Measurements from ENCODE around the gene CEP83. TPM values are rescaled to one million over a fixed set of nuclear protein-coding genes. Genes with fewer than 3 reads are reported as not detected.
A peak's percentile ranks its signal among the peaks of the same experiment; 100 is the strongest.

CEP83 gene
- total and polyA plus RNA-seq, 2 experiments from 2014 or later = 29.8 to 33.7 TPM

- H3K4me2 ChIP-seq = no peak overlapping the region
- no peaks in the 10 kb centered on the region for H3K27me3 ChIP-seq (ENCODE audit: insufficient read depth)
- H3K79me2 ChIP-seq (replicated peaks; ENCODE audit: insufficient read depth) = no peaks in the 10 kb centered on the region
- no peak overlapping the region for H3K4me3 Mint-ChIP-seq
- DNase-seq (ENCODE audit: low spot score) = no peak
- no peak overlapping the region for H3K27ac Mint-ChIP-seq
- ATAC-seq = no peak
- no peak overlapping the region for H3K27ac ChIP-seq (ENCODE audit: low read depth)
- peaks cover 11% of the 10 kb centered on the region; the same call in 1 of the 2 replicates for H3K9me2 ChIP-seq (ENCODE audit: insufficient read depth)
- peaks cover 26% of the 10 kb centered on the region for H3K9me3 Mint-ChIP-seq
- no peak for TF ChIP-seq ZNF331 (CRISPR knock-in tag; IDR thresholded peaks at IDR 0.05; ENCODE audit: low read depth)
- no peak for TF ChIP-seq ZNF114 (CRISPR knock-in tag; IDR thresholded peaks at IDR 0.05)
- no peak for TF ChIP-seq EZH2 (IDR thresholded peaks at IDR 0.05; ENCODE audit: low read depth, unreplicated experiment)
- no peaks in the 10 kb centered on the region for H3K4me1 Mint-ChIP-seq
- no peak overlapping the region for H2AFZ ChIP-seq
- peaks cover 12% of the 10 kb centered on the region; the same call in 2 of the 3 replicates for H3K36me3 Mint-ChIP-seq (ENCODE audit: low read depth)
- no peaks in the 10 kb centered on the region for H3K27me3 Mint-ChIP-seq (ENCODE audit: insufficient read depth, low read depth, poor library complexity)
- H3K4me3 ChIP-seq = no peak overlapping the region
- H3K4me1 ChIP-seq (ENCODE audit: insufficient read depth) = no peaks in the 10 kb centered on the region
- H3K36me3 ChIP-seq (ENCODE audit: insufficient read depth) = no peaks in the 10 kb centered on the region
- no peaks in the 10 kb centered on the region for H3F3A ChIP-seq (replicated peaks; ENCODE audit: low read depth)
- H4K20me1 ChIP-seq (replicated peaks; ENCODE audit: insufficient read depth) = no peaks in the 10 kb centered on the region
These were observed 35.9 kb upstream of the CEP83 start for GRCh38 chr12:94495445-94496115.

GRCh38 chr12:94491489-94491888, 31.8 kb upstream of the CEP83 start:
- H3K4me1 ChIP-seq (ENCODE audit: insufficient read depth) = no peaks in the 10 kb centered on the region
- no peaks in the 10 kb centered on the region for H3F3A ChIP-seq (replicated peaks; ENCODE audit: low read depth)
- H3K4me3 ChIP-seq = no peak overlapping the region
- H3K36me3 ChIP-seq (ENCODE audit: insufficient read depth) = no peaks in the 10 kb centered on the region
- no peak overlapping the region for H3K27ac ChIP-seq (ENCODE audit: low read depth)
- no peaks in the 10 kb centered on the region for H3K36me3 Mint-ChIP-seq (ENCODE audit: low read depth)
- H3K27me3 ChIP-seq (ENCODE audit: insufficient read depth) = no peaks in the 10 kb centered on the region
- no peaks in the 10 kb centered on the region for H3K4me1 Mint-ChIP-seq
- H3K27ac Mint-ChIP-seq = no peak overlapping the region
- no peak overlapping the region for H3K4me3 Mint-ChIP-seq
- no peaks in the 10 kb centered on the region for H4K20me1 ChIP-seq (replicated peaks; ENCODE audit: insufficient read depth)
- H3K4me2 ChIP-seq = no peak overlapping the region
- H3K79me2 ChIP-seq (replicated peaks; ENCODE audit: insufficient read depth) = no peaks in the 10 kb centered on the region
- no peak for DNase-seq (ENCODE audit: low spot score)
- ATAC-seq = no peak
- peaks cover 4% of the 10 kb centered on the region for H3K27me3 Mint-ChIP-seq (ENCODE audit: insufficient read depth, low read depth, poor library complexity)
- peak overlapping the region; percentile 25; the same call in 1 of the 2 replicates for H2AFZ ChIP-seq
- no peaks in the 10 kb centered on the region; the same call in 2 of the 3 replicates for H3K9me3 Mint-ChIP-seq
- H3K9me2 ChIP-seq (ENCODE audit: insufficient read depth) = peaks cover 11% of the 10 kb centered on the region; the same call in 1 of the 2 replicates
- TF ChIP-seq ETS1 (IDR thresholded peaks at IDR 0.05) (no peak), NANOG (IDR thresholded peaks at IDR 0.05; ENCODE audit: borderline replicate concordance) (no peak), ZNF331 (CRISPR knock-in tag; IDR thresholded peaks at IDR 0.05; ENCODE audit: low read depth) (no peak), CREB1 (CRISPR knock-in tag; IDR thresholded peaks at IDR 0.05; ENCODE audit: low read depth) (no peak), JUNB (IDR thresholded peaks at IDR 0.05; ENCODE audit: unreplicated experiment) (no peak), ZNF462 (CRISPR knock-in tag; IDR thresholded peaks at IDR 0.05) (no peak), ZNF114 (CRISPR knock-in tag; IDR thresholded peaks at IDR 0.05) (no peak), STAT1 (IDR thresholded peaks at IDR 0.05; ENCODE audit: unreplicated experiment) (no peak), REST (IDR thresholded peaks at IDR 0.05; ENCODE audit: unreplicated experiment) (no peak), EZH2 (IDR thresholded peaks at IDR 0.05; ENCODE audit: low read depth, unreplicated experiment) (no peak)

Data from GM23338 (cell line).